Stomach (tissue), 9 donors: ENCODE results near the gene HNRNPUL1. TPM values are rescaled to one million over a fixed set of nuclear protein-coding genes. Genes with fewer than 3 reads are reported as not detected.

Experiments
- DNase-seq, 2 donors: peaks; one replicate each; pipeline versions ENCODE4 v3.0.0 to v3.0.0-alpha.2; 2013 to 2019
- H3K27ac ChIP-seq, 5 donors: fragments of 200-600 bp in 4 of 5; sonication (generic) in 4 of 5; one replicate each; pipeline ENCODE4 v1.5.1; 2013 to 2019; ENCODE audit warnings: mild to moderate bottlenecking in 1 of 5, moderate library complexity in 1 of 5
- H3K27me3 ChIP-seq, 3 donors: fragments of 200-600 bp; sonication (generic); one replicate each; pipeline ENCODE4 v1.5.1; 2017 to 2019; ENCODE audit warnings: mixed run types in 1 of 3
- H3K36me3 ChIP-seq, 4 donors: fragments of 200-600 bp; sonication (generic); 1 replicate in 3 of 4; 2 replicates in 1 of 4; pipeline ENCODE4 v1.5.1; 2016 to 2019
- H3K4me1 ChIP-seq, 4 donors: fragments of 200-600 bp; sonication (generic); one replicate each; pipeline ENCODE4 v1.5.1; 2016 to 2019
- H3K4me3 ChIP-seq, 4 donors: fragments of 200-600 bp; sonication (generic) in 3 of 4; one replicate each; pipeline ENCODE4 v1.5.1; 2016 to 2019; ENCODE audit warnings: mild to moderate bottlenecking in 1 of 4
- H3K9me3 ChIP-seq, 4 donors: fragments of 200-600 bp; sonication (generic); one replicate each; pipeline ENCODE4 v1.5.1; 2016 to 2019
- EP300 ChIP-seq: sonication (generic); formaldehyde crosslinking; IDR thresholded peaks from one replicate; pipeline ENCODE4 v1.6.1; 2017; ENCODE audit warnings: antibody characterized with exemption
- POLR2A ChIP-seq, 4 donors: fragments of 450-650 bp; IDR thresholded peaks; one replicate each; pipeline ENCODE4 v1.6.1; 2016; ENCODE audit warnings: antibody characterized with exemption in 4 of 4, control low read depth in 2 of 4, mild to moderate bottlenecking in 1 of 4, moderate library complexity in 1 of 4
- POLR2AphosphoS5 ChIP-seq, 3 donors: sonication (generic); formaldehyde crosslinking; IDR thresholded peaks; one replicate each; pipeline ENCODE4 v1.6.1; 2016; ENCODE audit warnings: antibody characterized with exemption in 3 of 3
- WGBS, 5 donors: extraction: QIAGEN DNeasy Blood & Tissue Kit in 3 of 5; methylation state at CpG; one replicate each; pipeline versions ENCODE4 v1.1.5 to v1.1.7; 2013 to 2018; 5-methylcytosine and 5-hydroxymethylcytosine counted together
- intact Hi-C: fragments of 100-400 bp; cut with DNase I; formaldehyde crosslinking; loops from one replicate; pipeline ENCODE4 v1.15.1; 2023; ENCODE audit warnings: low total_unique reads
- polyA plus RNA-seq, 3 donors: library from polyadenylated mRNA; stranded (reverse); fragments of 200-250 nt; gene quantifications; one replicate each; pipeline ENCODE4 v1.2.3, GENCODE V29; 2013
- total RNA-seq, 5 donors: library from RNA; depleted of rRNA; stranded (reverse); fragments of >200 nt; gene quantifications; one replicate each; pipeline versions ENCODE4 v1.1.0 to v1.2.3, GENCODE V29; 2014 to 2016
- TF ChIP-seq, protein P1 (sequence below), 7 experiments: fragments of 450-650 bp in 4 of 7; fragments of 200-600 bp in 3 of 7; sonication (generic) in 3 of 7; IDR thresholded peaks; one replicate each; pipeline ENCODE4 v1.5.1; 2016 to 2019; ENCODE audit warnings: antibody characterized with exemption in 7 of 7, control low read depth in 2 of 7, mild to moderate bottlenecking in 1 of 7
- donor health status: healthy with polysubstance abuse.
- donor health status: Bipolar disorder and iron deficiency.
- donor health status: healthy.

The HNRNPUL1 gene
- total and polyA plus RNA-seq, 8 donors: 47.8 to 319 (median 91.8) TPM

DNA sequence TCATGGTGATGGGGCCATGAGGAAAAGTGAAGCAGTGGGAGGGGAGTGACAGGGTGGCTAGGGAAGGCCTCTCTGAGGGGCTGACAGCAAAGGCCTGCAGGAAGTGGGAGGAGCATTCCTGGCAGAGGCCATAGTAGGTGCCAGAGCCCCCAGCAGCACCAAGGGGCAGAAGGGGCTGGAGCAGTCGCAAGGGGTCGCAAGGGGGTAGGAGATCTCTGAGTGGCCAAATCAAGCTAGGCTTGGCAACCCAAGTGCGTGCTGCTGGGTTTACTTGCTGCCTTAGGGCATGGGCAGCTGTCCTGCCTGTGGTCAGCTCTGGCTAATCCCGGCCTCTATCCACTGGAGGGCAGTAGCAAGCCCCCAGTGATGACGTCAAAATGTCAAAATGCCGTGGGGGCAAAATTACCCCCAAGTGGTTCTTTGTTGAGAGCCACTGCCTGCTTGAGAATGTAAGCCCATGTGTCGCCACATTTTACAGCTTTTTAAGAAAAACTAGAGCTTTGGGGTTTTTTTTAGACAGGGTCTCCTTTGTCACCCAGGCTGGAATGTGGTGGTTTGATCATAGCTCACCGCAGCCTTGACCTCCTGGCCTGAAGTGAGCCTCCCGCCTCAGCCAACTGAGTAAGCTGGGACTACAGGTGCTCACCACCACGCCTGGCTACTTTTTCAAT, 57.6 kb downstream of the HNRNPUL1 start:
- Histone ChIP-seq H3K27me3 (no peaks in the 10 kb centered on the region), H3K36me3 (peaks cover 32 to 64% (median 57%) of the 10 kb centered on the region in 4 donors), H3K4me1 (peaks cover 51 to 59% (median 57%) of the 10 kb centered on the region in 4 donors), H3K27ac (peak overlapping the region in 4 of 5 donors; percentile 80 to 91 (median 88)), H3K9me3 (no peaks in the 10 kb centered on the region), H3K4me3 (no peak overlapping the region)
- intact Hi-C loops: no loop called here
- WGBS, 5 donors: 52 to 67% (median 60%) methylated on average over 9 to 10 of the region's 10 CpGs
- TF ChIP-seq EP300 (no peak), POLR2A (IDR thresholded peaks at IDR 0.05) (no peak), POLR2AphosphoS5 (IDR thresholded peaks at IDR 0.05) (peak in 1 of 3 donors; percentile 39)
- TF ChIP-seq, protein P1, sequence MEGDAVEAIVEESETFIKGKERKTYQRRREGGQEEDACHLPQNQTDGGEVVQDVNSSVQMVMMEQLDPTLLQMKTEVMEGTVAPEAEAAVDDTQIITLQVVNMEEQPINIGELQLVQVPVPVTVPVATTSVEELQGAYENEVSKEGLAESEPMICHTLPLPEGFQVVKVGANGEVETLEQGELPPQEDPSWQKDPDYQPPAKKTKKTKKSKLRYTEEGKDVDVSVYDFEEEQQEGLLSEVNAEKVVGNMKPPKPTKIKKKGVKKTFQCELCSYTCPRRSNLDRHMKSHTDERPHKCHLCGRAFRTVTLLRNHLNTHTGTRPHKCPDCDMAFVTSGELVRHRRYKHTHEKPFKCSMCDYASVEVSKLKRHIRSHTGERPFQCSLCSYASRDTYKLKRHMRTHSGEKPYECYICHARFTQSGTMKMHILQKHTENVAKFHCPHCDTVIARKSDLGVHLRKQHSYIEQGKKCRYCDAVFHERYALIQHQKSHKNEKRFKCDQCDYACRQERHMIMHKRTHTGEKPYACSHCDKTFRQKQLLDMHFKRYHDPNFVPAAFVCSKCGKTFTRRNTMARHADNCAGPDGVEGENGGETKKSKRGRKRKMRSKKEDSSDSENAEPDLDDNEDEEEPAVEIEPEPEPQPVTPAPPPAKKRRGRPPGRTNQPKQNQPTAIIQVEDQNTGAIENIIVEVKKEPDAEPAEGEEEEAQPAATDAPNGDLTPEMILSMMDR (IDR thresholded peaks at IDR 0.05): peak in 4 of 7 experiments; percentile 28 to 57 (median 46)
- peak in 1 of 2 donors; percentile 66 for DNase-seq

- DNase-seq: no peak
- H3K27me3 ChIP-seq: no peaks in the 10 kb centered on the region
- intact Hi-C loops: no loop called here
- 84 to 93% (median 89%) methylated on average over 9 to 11 of the region's 11 CpGs for WGBS, 5 donors
- no peak for TF ChIP-seq POLR2A (IDR thresholded peaks at IDR 0.05)
- TF ChIP-seq POLR2AphosphoS5 (IDR thresholded peaks at IDR 0.05): no peak
- TF ChIP-seq, protein P1 (IDR thresholded peaks at IDR 0.05): no peak
- no peak for TF ChIP-seq EP300
- peak overlapping the region; percentile 80 to 91 (median 87) for H3K27ac ChIP-seq
- H3K36me3 ChIP-seq: peaks cover 26 to 56% (median 50%) of the 10 kb centered on the region in 4 donors
- no peaks in the 10 kb centered on the region for H3K9me3 ChIP-seq
- no peak overlapping the region for H3K4me3 ChIP-seq
- H3K4me1 ChIP-seq: peaks cover 58 to 66% (median 64%) of the 10 kb centered on the region in 4 donors
These were observed 58.3 kb downstream of the HNRNPUL1 start for GRCh38 chr19:41322451-41322850.

GRCh38 chr19:41323023-41323422, 58.9 kb downstream of the HNRNPUL1 start:
- no peak for DNase-seq
- Histone ChIP-seq H3K27me3 (no peaks in the 10 kb centered on the region), H3K36me3 (peaks cover 24 to 51% (median 45%) of the 10 kb centered on the region in 4 donors), H3K27ac (peak overlapping the region; percentile 80 to 91 (median 87)), H3K4me3 (peak overlapping the region in 1 of 4 donors; percentile 3), H3K4me1 (peaks cover 64 to 72% (median 70%) of the 10 kb centered on the region in 4 donors), H3K9me3 (no peaks in the 10 kb centered on the region)
- 40 to 59% (median 47%) methylated on average over 7 of the region's 7 CpGs for WGBS, 5 donors
- TF ChIP-seq, protein P1 (IDR thresholded peaks at IDR 0.05): no peak
- no peak for TF ChIP-seq EP300
- no peak for TF ChIP-seq POLR2AphosphoS5 (IDR thresholded peaks at IDR 0.05)
- no peak for TF ChIP-seq POLR2A (IDR thresholded peaks at IDR 0.05)
- intact Hi-C loops: no loop called here

- DNase-seq: peak; percentile 60 to 76
- Histone ChIP-seq H3K4me1 (peaks cover 70 to 78% (median 76%) of the 10 kb centered on the region in 4 donors), H3K4me3 (peak overlapping the region in 1 of 4 donors; percentile 3), H3K27ac (peak overlapping the region; percentile 80 to 91 (median 87)), H3K27me3 (no peaks in the 10 kb centered on the region), H3K9me3 (no peaks in the 10 kb centered on the region), H3K36me3 (peaks cover 19 to 48% (median 41%) of the 10 kb centered on the region in 4 donors)
- intact Hi-C loops: no loop called here
- TF ChIP-seq POLR2AphosphoS5 (IDR thresholded peaks at IDR 0.05) (peak; percentile 37 to 65 (median 45)), EP300 (no peak), POLR2A (IDR thresholded peaks at IDR 0.05) (no peak)
- TF ChIP-seq, protein P1 (IDR thresholded peaks at IDR 0.05): no peak
- 31 to 47% (median 40%) methylated on average over 7 to 16 of the region's 16 CpGs for WGBS, 5 donors
These were observed 59.4 kb downstream of the HNRNPUL1 start for GRCh38 chr19:41323430-41324125.
